Lower leg skin (tissue), 3 donors: ENCODE measurements around the gene SERBP1.

Experiments used
- POLR2A ChIP-seq, 2 donors: fragments of 450-650 bp; IDR thresholded peaks; one replicate each; pipeline ENCODE4 v1.6.1; 2016 to 2017; ENCODE audit warnings: antibody characterized with exemption in 2 of 2, mild to moderate bottlenecking in 1 of 2, moderate library complexity in 1 of 2
- TF ChIP-seq, protein P1 (sequence below), 3 donors: fragments of 450-650 bp; IDR thresholded peaks; one replicate each; pipeline ENCODE4 v1.5.1; 2016; ENCODE audit warnings: antibody characterized with exemption in 3 of 3, mild to moderate bottlenecking in 3 of 3, moderate library complexity in 2 of 3

DNA sequence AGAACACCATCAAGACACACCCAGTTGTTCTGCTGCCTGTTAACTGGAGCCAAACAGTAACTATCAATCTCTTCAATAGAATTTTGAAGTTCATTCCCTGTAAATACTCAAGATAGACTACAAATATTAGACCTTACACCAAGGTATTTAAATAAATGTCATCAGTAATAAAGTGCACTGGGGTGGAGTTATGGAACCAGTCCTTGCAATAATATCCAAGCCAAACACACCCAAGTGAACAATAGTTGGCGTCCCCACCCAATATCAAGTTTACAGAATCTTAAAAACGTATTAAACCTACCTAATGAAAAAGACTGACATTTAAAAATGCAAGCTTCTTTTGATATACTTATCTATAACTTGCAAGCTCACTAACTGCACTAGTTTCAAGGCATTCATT lies 2.7 kb downstream of the SERBP1 start:
- TF ChIP-seq, protein P1, sequence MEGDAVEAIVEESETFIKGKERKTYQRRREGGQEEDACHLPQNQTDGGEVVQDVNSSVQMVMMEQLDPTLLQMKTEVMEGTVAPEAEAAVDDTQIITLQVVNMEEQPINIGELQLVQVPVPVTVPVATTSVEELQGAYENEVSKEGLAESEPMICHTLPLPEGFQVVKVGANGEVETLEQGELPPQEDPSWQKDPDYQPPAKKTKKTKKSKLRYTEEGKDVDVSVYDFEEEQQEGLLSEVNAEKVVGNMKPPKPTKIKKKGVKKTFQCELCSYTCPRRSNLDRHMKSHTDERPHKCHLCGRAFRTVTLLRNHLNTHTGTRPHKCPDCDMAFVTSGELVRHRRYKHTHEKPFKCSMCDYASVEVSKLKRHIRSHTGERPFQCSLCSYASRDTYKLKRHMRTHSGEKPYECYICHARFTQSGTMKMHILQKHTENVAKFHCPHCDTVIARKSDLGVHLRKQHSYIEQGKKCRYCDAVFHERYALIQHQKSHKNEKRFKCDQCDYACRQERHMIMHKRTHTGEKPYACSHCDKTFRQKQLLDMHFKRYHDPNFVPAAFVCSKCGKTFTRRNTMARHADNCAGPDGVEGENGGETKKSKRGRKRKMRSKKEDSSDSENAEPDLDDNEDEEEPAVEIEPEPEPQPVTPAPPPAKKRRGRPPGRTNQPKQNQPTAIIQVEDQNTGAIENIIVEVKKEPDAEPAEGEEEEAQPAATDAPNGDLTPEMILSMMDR (IDR thresholded peaks at IDR 0.05), result no peak
- TF ChIP-seq POLR2A (IDR thresholded peaks at IDR 0.05), result no peak
